Measurements from ENCODE around the gene KPNA2.
A peak's percentile ranks its signal among the peaks of the same experiment; 100 is the strongest.
"Not testable (repeated sequence)": the region's sequence is repeated elsewhere in the genome, so short reads cannot be mapped to it uniquely, and the experiment has no call there.

KPNA2 gene

GRCh38 chr17:68054296-68054900, 18.9 kb downstream of the KPNA2 start:
- TF ChIP-seq CTCF (IDR thresholded peaks at IDR 0.05; ENCODE audit: borderline replicate concordance, insufficient read depth, low read depth, low read length), result no peak
- H3K4me3 ChIP-seq (ENCODE audit: low read depth, low read length), result no peak overlapping the region

GRCh38 chr17:68057531-68057952, 22.0 kb downstream of the KPNA2 start:
- peak; percentile 40; the same call in 1 of the 2 replicates for TF ChIP-seq CTCF (IDR thresholded peaks at IDR 0.05; ENCODE audit: borderline replicate concordance, insufficient read depth, low read depth, low read length)
- no peak overlapping the region for H3K4me3 ChIP-seq (ENCODE audit: low read depth, low read length)

- no peak for TF ChIP-seq CTCF (IDR thresholded peaks at IDR 0.05; ENCODE audit: borderline replicate concordance, insufficient read depth, low read depth, low read length)
- no peak overlapping the region for H3K4me3 ChIP-seq (ENCODE audit: low read depth, low read length)
Measured at GRCh38 chr17:68060336-68060735, 24.8 kb downstream of the KPNA2 start.

- H3K4me3 ChIP-seq (ENCODE audit: low read depth, low read length), result no peak overlapping the region
- no peak for TF ChIP-seq CTCF (IDR thresholded peaks at IDR 0.05; ENCODE audit: borderline replicate concordance, insufficient read depth, low read depth, low read length)
Measured at GRCh38 chr17:68061512-68062313, 26.2 kb downstream of the KPNA2 start.

- not testable (repeated sequence) for H3K4me3 ChIP-seq (ENCODE audit: low read depth, low read length)
Measured at GRCh38 chr17:68065366-68065765, 29.8 kb downstream of the KPNA2 start.

- not testable (repeated sequence) for H3K4me3 ChIP-seq (ENCODE audit: low read depth, low read length)
Measured at GRCh38 chr17:68068512-68068911, 33.0 kb downstream of the KPNA2 start.

GRCh38 chr17:68070582-68071444, 35.3 kb downstream of the KPNA2 start:
- H3K4me3 ChIP-seq (ENCODE audit: low read depth, low read length), result not testable (repeated sequence)

- H3K4me3 ChIP-seq (ENCODE audit: low read depth, low read length), result no peak overlapping the region
- TF ChIP-seq CTCF (IDR thresholded peaks at IDR 0.05; ENCODE audit: borderline replicate concordance, insufficient read depth, low read depth, low read length), result no peak
Measured at GRCh38 chr17:68074279-68074678, 38.7 kb downstream of the KPNA2 start.

GRCh38 chr17:68075953-68076607, 40.5 kb downstream of the KPNA2 start:
- not testable (repeated sequence) for H3K4me3 ChIP-seq (ENCODE audit: low read depth, low read length)

- H3K4me3 ChIP-seq (ENCODE audit: low read depth, low read length), result not testable (repeated sequence)
Measured at GRCh38 chr17:68077498-68077897, 42.0 kb downstream of the KPNA2 start.
